Measurements from ENCODE around the gene FER.

FER gene

DNA sequence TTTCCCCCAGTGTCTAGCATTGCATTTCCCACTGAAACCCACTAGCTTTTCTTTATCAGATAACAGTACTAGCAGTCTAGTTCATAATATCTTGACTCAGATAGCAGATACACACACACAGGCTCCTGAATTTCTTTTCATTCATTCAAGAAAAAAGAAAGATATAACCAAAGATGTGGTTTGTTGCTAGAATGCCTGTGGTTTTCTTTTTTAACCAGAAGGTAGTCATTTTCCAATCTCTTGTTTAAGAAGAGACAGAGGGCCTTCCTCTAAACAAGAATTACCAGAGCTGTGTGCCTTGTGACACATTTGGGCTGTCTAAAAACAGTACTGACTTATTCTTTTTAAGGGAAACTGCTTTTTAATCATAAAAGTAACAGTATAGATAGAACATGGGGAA lies 494.8 kb downstream of the FER start:
- no peak overlapping the region for H2AFZ ChIP-seq
- H3K79me2 ChIP-seq: no peaks in the 10 kb centered on the region
- no peak overlapping the region for H3K9ac ChIP-seq
- TF ChIP-seq, protein P1, sequence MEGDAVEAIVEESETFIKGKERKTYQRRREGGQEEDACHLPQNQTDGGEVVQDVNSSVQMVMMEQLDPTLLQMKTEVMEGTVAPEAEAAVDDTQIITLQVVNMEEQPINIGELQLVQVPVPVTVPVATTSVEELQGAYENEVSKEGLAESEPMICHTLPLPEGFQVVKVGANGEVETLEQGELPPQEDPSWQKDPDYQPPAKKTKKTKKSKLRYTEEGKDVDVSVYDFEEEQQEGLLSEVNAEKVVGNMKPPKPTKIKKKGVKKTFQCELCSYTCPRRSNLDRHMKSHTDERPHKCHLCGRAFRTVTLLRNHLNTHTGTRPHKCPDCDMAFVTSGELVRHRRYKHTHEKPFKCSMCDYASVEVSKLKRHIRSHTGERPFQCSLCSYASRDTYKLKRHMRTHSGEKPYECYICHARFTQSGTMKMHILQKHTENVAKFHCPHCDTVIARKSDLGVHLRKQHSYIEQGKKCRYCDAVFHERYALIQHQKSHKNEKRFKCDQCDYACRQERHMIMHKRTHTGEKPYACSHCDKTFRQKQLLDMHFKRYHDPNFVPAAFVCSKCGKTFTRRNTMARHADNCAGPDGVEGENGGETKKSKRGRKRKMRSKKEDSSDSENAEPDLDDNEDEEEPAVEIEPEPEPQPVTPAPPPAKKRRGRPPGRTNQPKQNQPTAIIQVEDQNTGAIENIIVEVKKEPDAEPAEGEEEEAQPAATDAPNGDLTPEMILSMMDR (IDR thresholded peaks at IDR 0.05): no peak
- no peaks in the 10 kb centered on the region for H3K4me1 ChIP-seq
- no peaks in the 10 kb centered on the region for H3K36me3 ChIP-seq (ENCODE audit: control insufficient read depth, insufficient read depth, low read length)
- H3K4me3 ChIP-seq (ENCODE audit: low read depth, low read length): no peak overlapping the region
- H3K9me3 ChIP-seq (ENCODE audit: control insufficient read depth, low read length): no peaks in the 10 kb centered on the region
- H3K27me3 ChIP-seq (ENCODE audit: control insufficient read depth, insufficient read depth, low read length): no peaks in the 10 kb centered on the region
- H3K27ac ChIP-seq: no peak overlapping the region
- H3K4me2 ChIP-seq (ENCODE audit: low read length): no peak overlapping the region

DNA sequence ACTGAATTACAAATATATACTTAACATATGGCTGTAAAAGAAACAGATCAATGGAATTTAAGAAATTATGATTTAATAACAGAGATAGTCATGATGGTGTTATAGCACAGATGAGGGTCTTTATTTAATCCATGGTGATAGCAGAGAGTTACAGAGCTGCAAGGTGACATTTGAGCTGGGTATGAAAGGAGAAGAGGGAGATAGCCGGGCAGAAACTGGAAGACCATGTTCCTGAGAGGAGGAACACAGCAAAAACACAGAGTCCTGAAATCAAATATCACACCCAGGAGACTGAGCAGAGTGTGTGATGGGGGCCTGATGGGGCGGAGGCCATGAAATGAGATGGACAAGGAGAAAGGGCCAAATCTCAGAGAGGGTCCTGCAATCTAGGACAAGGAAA lies 498.7 kb downstream of the FER start:
- no peak overlapping the region for H3K4me3 ChIP-seq (ENCODE audit: low read depth, low read length)
- H3K27ac ChIP-seq: no peak overlapping the region
- H3K27me3 ChIP-seq (ENCODE audit: control insufficient read depth, insufficient read depth, low read length): no peaks in the 10 kb centered on the region
- no peak overlapping the region for H2AFZ ChIP-seq
- H3K9me3 ChIP-seq (ENCODE audit: control insufficient read depth, low read length): no peaks in the 10 kb centered on the region
- H3K36me3 ChIP-seq (ENCODE audit: control insufficient read depth, insufficient read depth, low read length): no peaks in the 10 kb centered on the region
- TF ChIP-seq, protein P1 (IDR thresholded peaks at IDR 0.05): no peak
- H3K4me2 ChIP-seq (ENCODE audit: low read length): no peak overlapping the region
- no peaks in the 10 kb centered on the region for H3K79me2 ChIP-seq
- no peak overlapping the region for H3K9ac ChIP-seq
- H3K4me1 ChIP-seq: no peaks in the 10 kb centered on the region

Data from parathyroid adenoma (tissue), 2 donors.